Measurements from ENCODE around the gene SHC3.

SHC3 gene

DNA sequence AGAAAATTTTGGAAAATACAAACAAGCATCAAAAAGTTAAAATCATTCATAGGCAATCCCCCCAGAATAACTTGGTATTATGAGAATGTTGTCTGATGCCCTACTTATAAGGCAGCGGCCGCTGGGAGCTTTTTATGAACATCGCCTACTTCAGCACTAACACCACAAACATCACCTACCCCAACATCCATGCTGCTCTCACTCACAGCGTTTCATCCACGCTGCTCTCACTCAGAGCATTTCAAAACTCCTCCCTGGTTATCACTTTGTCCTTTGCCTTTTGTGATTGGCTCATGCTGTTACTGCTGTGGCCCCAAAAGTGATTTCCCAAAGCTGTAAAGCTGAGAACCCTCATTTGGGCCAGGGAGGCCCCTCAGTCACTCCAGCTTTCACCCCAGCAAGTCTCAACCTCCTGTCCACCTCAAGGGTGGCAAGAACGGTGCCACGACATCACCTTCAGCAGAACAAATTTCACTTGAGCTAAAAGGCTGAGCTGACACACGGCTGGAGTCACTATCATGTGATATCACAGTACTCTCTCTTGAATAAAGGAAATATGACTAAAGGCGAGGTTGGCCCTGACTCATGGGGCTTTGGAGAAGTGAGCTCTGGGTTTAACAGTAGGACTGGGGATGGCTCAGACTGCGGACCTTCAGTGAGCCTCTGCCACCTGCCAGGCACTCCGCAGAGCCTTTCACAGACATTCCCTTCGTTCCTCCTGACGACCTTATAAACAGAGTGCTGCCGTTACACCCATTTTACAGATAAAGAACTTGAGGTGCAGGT lies 25.2 kb downstream of the SHC3 start:
- DNase-seq: peak; percentile 64

DNA sequence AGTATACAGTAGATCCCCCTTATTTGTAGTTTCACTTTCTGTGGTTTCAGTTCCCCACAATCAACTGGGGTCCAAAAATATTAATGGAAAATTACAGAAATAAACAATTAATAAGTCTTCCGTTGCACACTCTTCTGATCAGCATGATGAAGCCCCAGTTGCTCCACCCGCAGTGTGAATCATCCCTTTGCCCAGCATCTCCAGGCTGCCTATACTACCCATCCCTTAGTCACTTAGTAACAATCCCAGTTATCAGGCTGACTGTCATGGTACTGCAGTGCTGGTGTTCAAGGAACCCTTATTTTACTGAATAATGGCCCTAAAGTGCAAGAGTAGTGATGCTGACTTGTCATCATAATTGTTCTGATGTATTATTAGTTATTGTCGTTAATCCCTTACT lies 28.9 kb downstream of the SHC3 start:
- no peak for DNase-seq

DNA sequence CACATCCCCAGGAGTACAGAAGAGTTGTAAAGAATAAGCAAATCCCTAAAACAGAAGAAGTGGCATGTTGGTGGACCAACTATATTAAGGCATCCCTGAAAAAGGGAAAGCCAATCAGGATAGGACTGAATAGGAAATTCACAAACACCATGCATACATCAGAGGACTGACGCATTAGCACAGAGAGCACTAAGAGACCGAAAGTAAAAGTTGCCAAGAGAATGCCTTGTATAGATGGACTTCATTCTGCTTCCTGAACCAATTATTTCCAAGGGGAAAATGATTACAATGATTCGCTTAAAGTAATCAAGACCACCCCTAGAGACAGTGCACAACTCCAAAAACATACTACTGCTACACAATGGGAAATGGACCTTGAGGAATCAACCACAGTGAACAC lies 33.5 kb downstream of the SHC3 start:
- DNase-seq: no peak

DNA sequence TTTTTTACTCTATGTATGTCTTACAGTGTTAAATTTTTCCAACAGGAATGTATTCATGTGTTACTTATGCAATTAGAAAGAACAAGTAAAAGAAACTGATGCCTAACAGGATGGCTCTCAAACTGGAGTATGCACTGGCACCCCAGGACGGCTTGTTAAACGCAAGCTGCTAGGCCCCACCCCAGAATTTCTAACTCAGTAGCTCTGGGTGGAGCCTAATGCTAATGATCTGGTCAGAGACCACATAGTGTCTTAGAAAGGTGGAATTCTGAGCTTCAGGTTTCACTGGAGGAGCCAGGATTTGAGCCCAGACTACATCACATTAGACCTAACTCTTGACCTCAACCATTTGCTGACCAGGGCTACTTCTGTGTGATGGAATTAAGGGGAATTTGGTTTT lies 34.4 kb downstream of the SHC3 start:
- DNase-seq: no peak

DNA sequence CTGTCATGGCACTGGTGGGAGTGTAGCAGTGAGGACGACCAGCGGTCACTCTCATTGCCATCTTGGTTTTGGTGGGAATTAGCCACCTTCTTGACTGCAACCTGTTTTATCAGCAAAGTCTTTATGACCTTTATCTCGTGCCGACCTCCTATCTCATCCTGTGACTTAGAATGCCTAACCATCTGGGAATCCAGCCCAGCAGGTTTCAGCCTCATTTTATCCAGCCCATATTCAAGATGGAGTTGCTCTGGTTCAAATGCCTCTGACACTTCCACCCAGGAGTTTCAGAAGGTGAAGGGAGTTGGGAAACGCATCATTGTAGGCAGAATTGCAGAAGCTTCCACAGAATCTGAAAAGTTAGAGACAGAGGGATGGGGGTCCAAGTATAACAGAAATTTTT lies 35.4 kb downstream of the SHC3 start:
- DNase-seq: no peak

DNA sequence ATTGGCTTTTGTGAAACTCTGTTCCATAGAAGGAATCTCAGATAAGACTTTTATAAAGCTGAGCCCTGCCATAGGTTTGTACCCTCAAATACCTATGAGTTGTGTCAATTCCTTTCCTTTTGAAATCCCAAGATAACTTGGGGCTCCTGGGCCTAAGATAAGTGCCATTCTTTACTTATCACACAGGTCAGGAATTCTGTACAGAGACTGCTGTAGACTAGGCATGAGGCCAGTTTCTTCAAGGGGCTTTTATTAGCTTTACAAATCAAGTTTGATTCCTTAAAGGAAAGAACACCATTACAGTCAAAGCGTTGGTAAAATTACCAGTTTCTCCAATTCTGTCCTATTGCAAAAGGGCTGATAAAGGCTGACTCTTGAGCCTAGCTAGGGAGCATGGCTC lies 39.2 kb downstream of the SHC3 start:
- DNase-seq: no peak

DNA sequence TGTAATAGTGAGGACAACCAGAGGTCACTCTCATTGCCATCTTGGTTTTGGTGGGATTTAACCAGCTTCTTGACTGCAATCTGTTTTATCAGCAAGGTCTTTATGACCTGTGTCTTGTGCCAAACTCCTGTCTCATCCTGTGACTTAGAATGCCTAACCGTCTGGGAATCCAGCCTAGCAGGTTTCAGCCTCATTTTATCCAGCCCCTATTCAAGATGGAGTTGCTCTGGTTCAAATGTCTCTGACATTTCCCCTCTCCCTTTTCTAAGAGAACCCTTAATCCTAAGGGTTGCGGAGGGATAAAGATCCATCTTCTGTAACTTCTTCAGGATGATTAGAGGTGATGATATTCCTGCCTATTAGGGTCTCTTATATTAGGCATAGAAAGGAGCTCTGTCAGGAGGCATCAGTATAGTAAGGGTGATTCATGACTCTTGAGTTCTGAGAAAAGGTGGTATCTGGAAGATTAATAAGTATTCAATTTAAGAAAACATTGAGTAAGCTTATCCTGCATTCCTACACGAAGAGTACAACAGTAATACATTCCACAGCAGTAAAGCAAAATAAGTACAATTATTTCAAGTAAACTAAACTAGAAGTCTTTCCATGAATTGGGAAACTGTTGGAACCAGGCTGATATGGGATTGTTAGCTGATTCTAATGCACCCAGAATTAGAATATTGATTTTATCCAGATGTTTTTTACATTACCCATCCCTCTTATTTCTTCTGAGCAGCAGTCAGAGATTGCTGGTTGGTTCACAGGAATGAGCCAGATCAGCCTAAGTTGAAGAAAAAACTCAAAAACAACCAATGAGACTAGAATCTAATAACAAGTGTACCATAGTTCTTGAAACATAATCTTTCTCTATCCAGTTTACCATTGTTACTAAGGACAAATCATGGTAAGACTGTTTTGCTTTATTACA lies 39.9 kb downstream of the SHC3 start:
- no peak for DNase-seq

DNA sequence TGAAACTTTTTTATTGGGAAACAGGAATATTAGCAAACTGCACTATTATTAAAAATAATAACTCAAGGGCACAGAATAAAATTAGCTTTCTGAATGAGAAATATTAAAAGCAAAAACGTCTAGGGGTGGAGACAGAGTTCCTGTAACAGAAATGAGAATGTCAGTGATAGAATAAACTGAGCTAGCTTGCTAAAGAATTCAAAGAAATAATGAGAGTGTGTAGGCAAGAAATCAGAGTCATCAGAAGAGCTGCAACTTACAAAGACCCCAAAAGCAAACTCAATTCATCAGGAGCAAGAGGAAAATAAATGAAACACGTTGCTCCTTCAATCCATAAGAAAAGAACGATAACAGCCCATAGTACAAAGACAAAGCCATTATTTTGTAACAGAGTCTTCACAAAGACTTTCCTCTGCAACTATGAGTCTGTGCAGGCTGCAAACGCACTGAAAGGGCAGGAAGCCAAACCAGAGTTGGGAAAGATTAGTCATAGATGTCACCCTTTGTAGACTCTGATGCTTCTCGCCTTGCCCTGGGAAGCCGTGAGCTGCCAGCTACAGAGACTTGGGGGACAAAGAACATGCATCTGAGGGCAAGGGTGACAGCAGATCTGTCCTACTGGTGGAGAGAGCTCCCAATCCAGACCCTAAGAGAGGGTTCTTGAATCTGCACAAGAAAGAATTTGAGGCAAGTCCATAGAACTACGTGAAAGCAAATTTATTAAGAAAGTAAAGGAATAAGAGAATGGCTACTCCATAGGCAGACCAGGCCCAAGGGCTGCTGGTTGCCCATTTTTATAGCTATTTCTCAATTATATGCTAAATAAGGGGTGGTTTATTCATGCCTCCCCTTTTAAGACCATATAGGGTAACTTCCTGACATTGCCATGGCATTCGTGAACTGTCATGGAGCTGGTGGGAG lies 40.8 kb downstream of the SHC3 start:
- DNase-seq: peak; percentile 8

DNA sequence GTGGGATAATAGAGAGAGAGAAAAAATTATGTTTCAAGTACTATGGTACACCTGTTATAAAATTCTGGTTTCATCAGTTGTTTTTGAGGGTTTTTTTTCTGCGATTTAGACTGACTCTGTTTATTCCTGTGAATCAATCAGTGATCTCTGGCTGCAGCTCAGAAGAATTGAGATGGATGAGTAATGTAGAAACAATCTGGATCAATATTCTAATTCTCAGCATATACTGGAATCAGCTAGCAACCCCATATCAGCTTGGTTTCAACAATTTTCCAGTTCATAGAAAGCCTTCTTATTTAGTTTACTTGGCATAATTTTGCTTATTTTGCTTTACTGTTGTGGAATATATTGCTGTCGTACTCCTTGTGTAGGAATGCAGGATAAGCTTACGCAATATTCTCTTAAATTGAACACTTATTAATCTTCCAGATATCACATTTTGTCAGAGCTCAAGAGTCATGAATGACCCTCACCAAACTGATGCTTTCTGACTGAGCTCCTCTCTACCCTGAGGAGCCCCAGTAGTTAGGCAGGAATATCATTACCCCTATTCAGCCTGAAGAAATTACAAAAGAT lies 42.9 kb downstream of the SHC3 start:
- DNase-seq: no peak

DNA sequence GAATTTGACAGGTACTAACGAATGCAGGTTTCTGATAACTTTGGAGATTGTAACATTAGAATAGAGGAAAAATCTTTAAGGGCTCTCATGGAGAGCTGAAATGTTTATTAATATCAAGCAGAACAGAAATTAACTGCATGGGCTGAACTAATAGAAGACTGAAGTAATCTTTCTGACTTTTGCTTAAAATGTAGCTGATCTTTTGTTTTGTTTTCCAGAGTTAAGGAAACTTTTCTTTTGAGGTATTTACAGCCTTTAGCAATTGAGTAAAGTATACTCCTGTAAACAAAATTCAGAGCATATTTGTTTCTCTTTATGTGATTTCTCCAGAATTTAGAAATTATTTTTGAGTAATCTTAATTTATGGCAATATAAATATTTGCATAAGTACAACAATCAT lies 43.9 kb downstream of the SHC3 start:
- no peak for DNase-seq

DNA sequence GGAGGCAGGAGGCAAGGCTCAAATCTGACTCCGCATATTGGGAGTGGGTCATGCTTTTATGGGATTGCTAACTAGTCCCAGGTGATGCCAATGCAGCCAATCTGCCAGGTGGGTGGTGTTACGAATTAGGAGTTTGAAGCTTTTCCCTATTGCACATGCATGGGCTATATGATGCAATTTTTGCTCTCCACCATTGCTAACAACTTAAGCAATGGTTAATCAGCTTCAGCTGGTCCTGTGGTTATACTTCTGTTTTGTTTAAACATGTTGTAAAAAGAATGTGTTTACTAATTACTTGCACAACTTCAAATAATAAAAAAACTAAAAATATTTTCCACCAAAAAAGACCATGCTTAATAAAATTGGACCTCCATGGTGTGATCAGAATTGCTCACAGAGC lies 55.7 kb downstream of the SHC3 start:
- no peak for DNase-seq

DNA sequence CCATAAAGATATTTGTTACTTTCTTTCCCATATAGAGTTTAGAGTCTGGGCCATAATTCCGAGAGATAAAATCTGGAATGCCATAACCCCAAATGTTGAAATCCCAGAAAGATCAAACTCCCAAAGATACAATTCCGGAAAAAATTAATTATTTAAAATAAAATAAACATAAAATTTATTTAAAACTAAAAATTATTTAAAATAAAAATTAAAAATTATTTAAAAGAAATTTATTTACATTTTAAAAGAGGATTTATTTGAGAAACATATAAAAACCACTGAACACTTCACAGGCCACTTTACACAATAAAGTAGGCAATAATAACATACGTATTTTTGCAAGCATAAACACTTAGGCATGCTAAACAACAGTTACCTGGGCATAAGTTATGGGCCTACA lies 57.9 kb downstream of the SHC3 start:
- DNase-seq: no peak

DNA sequence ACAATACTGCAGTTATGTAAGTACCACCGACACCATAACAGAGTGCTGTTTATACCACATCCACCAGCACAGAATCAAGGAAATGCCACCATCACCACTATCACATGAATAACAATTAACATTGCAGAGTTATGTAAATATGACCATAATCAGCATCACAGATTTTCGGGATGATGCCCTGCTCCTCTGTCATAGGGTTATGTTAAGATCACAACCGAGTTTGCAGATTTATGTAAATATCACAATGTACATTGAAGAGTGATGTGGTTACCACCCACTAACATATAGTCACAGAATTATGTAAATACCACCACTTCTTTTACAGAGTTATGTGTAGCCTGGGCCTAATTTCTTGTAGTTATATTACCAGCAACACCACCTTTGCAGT lies 61.8 kb downstream of the SHC3 start:
- DNase-seq: no peak

DNA sequence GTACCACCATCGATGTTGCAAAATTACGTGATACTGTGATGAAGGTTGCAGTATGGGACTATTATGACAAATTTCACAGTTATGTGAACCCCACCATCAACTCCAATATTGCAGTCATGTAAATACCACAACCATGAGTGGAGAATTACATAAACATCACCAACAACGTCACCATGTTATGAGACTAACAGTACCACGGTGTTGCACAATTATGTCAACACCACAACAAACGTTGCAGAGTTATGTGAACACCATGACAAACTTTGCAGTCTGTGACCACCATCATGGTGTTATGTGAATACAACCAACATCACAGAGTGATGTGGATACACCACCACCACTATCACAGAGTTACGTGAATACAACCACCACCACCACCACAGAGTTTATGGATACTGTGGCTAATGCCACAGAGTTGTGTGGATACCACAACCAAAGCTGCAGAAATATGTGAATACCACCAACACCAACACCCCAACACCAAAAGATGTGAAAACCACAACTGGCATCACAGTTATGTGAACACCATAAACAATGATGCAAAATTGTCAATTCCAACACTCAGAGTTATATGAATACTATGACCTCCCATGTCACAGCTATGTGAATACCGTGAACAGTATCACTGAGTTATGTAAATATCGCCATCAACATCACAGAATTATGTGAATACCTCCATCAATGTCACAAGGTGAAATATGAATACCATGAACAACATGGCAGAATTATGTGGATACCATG lies 62.4 kb downstream of the SHC3 start:
- no peak for DNase-seq

DNA sequence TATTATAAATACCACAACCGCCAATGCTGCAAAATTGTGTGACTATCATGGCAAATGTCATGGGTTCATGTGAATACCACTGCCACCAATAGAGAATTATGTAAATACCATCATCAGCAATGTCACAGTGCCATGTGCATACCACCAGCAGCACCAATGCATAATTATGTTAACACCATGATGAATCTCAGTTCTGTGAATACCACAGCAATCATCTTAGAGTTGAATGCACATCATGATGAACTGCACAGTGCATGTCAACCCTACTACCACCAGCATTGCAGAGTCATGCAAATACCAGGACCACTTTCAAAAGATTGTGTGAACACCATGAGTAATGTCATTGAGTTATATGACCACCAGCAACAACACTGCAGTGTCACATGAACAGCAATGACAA lies 63.2 kb downstream of the SHC3 start:
- no peak for DNase-seq

DNA sequence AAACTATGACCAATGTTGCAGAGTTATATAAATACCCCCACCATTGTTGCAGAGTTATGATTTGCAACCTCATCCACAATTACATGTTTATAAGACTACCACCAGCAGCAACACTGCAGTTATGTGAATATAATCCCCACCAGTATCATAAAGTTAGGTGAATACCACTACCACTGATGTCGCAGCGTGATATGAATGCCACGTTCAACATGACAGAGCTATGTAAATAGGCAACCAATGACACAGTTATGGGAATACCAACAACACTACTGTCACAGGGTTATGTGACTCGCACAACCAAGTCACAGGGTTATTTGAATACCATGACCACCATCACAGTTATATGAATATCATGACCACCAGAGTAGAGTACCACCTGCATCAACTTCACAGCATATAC lies 63.9 kb downstream of the SHC3 start:
- no peak for DNase-seq

DNA sequence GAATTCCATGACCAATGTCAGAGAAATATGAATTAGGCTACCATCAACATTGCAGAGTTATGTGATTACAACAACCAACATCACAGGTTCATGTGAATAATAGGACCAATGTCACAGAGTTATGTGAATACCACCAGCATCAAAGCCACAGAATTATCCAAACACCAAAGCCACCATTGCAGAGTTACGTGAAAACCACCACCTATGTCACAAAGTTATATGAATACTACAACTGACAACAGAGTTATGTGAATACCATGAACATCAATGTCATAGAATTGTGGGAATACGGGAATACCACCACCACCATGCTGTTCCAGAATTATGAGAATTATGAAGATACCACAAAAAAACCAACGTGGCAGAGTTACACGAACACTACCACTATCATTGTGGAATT lies 64.8 kb downstream of the SHC3 start:
- DNase-seq: no peak

DNA sequence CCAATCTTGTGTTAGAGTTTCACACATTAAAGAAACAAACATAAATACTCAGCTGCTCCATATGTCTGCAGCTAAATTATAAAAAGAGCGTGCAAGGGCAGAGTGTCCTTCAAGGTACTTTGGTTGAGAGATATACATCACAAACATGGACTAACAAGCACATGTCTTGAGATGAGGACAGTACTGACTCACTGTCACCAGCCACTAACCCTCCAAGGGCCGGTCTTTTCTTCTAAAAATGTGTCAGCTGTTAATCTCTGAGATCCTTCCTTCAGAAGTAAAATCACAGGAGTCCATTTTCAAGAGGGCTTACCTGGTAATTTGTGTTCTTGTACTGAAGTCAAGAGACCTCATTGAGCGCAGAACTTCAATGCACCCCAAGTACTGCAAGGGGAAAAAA lies 66.4 kb downstream of the SHC3 start:
- DNase-seq: no peak

DNA sequence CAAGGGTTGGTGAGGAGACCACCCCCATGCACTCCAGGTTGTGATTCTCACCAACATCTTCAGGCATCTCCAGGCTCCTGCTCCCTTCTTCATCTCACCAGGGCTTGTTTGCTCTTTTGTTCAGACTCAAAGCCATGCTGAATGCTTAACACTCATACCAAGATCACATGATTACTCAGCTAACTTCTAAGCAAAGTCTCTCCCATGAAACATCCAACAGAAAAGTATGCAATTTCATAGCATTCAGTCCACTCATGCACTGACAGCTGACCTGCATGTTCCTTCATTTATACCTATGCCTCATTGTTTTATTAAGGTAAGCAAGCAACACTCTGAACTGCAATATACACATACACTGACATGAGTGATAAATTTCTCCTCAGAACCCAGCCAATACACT lies 69.0 kb downstream of the SHC3 start:
- peak; percentile 4 for DNase-seq

DNA sequence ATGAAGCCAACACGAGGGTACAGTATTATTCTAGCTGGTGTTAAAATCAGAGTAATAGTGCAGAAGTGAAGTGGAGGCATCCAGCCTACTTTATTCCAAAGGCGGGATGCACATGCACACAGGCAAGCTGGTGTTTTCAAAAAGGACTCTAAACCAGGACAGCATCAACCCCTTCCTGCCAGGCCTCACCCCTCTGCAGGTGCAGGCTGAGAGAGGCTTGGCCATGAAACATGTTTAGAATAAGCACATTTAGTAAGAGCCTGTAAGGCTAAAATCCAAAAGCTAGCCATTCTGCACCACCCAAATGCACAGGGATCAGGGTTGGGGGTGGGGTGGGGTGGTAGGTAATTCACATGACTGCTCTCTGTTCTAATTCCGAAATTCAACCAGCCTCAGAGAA lies 71.2 kb downstream of the SHC3 start:
- no peak for DNase-seq

DNA sequence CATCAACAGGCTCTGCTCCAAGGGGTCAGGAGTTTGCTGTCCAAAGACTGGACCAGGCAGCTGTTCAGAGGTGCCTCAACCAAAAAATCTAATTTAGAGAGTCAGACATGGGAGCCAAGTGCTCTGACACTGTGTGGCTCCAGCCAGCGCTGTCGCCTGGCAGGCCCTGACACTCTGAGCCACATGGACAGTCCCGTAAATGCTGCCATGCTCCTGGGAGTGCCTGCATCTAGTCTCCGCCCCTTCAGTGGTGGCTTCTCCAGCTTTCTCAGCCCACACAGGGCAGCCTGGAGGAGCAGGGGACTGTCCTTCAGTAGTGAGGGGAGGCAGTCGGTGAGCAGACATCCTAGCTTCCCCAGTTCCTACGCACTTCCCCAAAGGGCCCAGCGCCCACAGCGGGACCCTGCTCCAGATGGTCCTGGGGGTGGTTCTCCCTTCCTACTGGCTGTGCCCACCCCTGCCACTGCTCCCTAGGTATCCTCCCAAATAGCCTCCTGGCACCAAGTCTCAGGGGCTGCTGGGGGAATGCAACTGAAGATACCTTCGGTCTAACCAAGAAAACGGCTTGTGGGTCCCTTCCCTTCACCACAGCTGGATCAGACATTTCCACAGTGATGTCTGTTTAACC lies 72.3 kb downstream of the SHC3 start:
- no peak for DNase-seq

DNA sequence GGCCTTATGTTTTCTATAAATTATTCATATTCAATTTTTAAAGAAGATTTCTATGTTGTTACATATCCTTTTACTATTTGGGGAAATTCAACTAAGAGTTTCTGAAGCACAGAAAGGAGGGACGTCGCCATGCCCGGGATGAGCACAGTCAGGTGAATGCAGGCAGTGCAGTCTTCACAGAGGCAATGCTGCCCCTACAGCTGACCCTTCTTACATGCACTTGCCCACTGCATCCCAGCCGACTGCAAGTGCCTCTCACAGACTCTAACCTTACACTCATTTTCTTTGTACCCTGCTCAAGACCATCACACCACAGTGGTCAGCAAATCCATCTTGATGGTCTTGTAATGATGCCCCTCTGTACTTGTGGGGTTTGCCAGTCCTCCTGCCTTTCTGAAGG lies 73.8 kb downstream of the SHC3 start:
- DNase-seq: no peak
